Ovary (tissue), 3 donors: ENCODE data around the gene ZMIZ1.
A peak's percentile ranks its signal among the peaks of the same experiment; 100 is the strongest.

Source experiments
- EP300 ChIP-seq: sonication (generic); formaldehyde crosslinking; IDR thresholded peaks from one replicate; pipeline ENCODE4 v1.6.1; 2017; ENCODE audit warnings: antibody characterized with exemption
- POLR2A ChIP-seq: fragments of 450-650 bp; IDR thresholded peaks from one replicate; pipeline ENCODE4 v1.6.1; 2017; ENCODE audit warnings: antibody characterized with exemption, mild to moderate bottlenecking, moderate library complexity
- TF ChIP-seq, protein P1 (sequence below), 3 donors: fragments of 450-650 bp in 2 of 3; fragments of 200-600 bp in 1 of 3; IDR thresholded peaks; one replicate each; pipeline versions ENCODE4 v1.5.1 to v1.8.0; 2016 to 2022; ENCODE audit warnings: antibody characterized with exemption in 3 of 3, mild to moderate bottlenecking in 1 of 3
- donor health status: DM: no; HTN: no; CAD: no.

DNA sequence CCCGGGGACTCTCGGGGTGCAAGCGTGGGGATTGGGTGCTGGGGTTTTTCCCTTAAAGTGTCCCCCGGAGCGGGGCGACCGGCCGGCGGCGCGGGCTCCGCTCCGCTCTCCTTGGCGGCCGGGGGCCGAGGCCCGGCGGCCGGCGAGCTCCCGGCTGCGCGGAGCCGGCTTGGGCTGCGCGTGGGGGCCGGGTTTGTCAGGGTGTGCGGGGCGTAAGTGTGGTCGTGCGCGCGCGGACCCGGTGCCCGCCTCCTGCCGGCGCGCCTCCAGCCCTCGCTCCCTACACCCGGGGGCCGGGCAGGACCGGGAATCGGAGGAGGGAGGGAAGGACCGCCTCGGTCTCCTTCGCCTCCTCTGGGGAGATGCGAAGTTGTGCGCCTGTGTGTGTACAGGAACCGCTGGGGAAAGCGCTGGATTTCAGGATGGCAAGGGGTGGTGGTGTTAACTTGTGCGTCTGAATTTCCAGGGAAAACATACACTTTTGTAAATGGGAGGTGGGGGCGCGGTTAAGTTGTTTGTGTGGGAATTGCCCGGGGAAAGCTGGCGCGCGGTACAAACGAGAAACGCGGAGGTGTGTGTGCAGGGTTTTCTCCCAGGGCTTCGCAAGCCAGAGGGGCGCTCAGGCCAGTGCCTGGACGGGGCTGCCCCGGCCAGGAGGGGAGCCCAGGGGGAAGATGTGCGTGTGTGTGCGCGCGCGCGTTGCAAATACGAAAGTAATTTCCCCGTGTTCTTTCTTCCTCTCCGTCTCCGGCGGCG is 737 bp downstream of the ZMIZ1 start:
- TF ChIP-seq, protein P1, sequence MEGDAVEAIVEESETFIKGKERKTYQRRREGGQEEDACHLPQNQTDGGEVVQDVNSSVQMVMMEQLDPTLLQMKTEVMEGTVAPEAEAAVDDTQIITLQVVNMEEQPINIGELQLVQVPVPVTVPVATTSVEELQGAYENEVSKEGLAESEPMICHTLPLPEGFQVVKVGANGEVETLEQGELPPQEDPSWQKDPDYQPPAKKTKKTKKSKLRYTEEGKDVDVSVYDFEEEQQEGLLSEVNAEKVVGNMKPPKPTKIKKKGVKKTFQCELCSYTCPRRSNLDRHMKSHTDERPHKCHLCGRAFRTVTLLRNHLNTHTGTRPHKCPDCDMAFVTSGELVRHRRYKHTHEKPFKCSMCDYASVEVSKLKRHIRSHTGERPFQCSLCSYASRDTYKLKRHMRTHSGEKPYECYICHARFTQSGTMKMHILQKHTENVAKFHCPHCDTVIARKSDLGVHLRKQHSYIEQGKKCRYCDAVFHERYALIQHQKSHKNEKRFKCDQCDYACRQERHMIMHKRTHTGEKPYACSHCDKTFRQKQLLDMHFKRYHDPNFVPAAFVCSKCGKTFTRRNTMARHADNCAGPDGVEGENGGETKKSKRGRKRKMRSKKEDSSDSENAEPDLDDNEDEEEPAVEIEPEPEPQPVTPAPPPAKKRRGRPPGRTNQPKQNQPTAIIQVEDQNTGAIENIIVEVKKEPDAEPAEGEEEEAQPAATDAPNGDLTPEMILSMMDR (IDR thresholded peaks at IDR 0.05) = peak in 1 of 3 donors; percentile 9
- TF ChIP-seq POLR2A (no peak), EP300 (no peak)
